Nephron progenitor cell (in vitro differentiated cells): ENCODE results near the gene IPO9.
A peak's percentile ranks its signal among the peaks of the same experiment; 100 is the strongest.

Experiments
- DNase-seq: peaks from one replicate; pipeline ENCODE4 v3.0.0; 2021
- H3K27ac Mint-ChIP-seq: 2 replicates; pipeline ENCODE4 v1.8.0; 2021; ENCODE audit warnings: mild to moderate bottlenecking, moderate library complexity, mixed read lengths
- H3K27me3 Mint-ChIP-seq: 2 replicates; pipeline ENCODE4 v1.8.0; 2021; ENCODE audit warnings: mild to moderate bottlenecking, low read depth, mixed read lengths; ENCODE audit not compliant: poor library complexity
- H3K36me3 Mint-ChIP-seq: 2 replicates; pipeline ENCODE4 v1.8.0; 2021; ENCODE audit warnings: low read depth, mixed read lengths
- H3K4me1 Mint-ChIP-seq: 2 replicates; pipeline ENCODE4 v1.8.0; 2021; ENCODE audit warnings: mixed read lengths
- H3K4me3 Mint-ChIP-seq: 2 replicates; pipeline ENCODE4 v1.8.0; 2021; ENCODE audit warnings: mild to moderate bottlenecking, moderate library complexity, mixed read lengths
- H3K9me3 Mint-ChIP-seq: 2 replicates; pipeline ENCODE4 v1.8.0; 2021; ENCODE audit warnings: mild to moderate bottlenecking, moderate library complexity, mixed read lengths
- CTCF ChIP-seq: fragments of 200-600 bp; sonication (generic); IDR thresholded peaks from 2 replicates; pipeline ENCODE4 v1.5.0; 2021; ENCODE audit warnings: antibody characterized with exemption

Gene IPO9

GRCh38 chr1:201795066-201795465, 33.9 kb upstream of the IPO9 start:
- Mint-ChIP-seq H3K27me3 (no peaks in the 10 kb centered on the region), H3K4me3 (no peak overlapping the region), H3K27ac (no peak overlapping the region), H3K4me1 (peaks cover 23% of the 10 kb centered on the region), H3K36me3 (peaks cover 66% of the 10 kb centered on the region), H3K9me3 (peaks cover 17% of the 10 kb centered on the region)
- DNase-seq: no peak
- TF ChIP-seq CTCF: peak; percentile 24

GRCh38 chr1:201800246-201800645, 28.7 kb upstream of the IPO9 start:
- Mint-ChIP-seq H3K27me3 (peaks cover 3% of the 10 kb centered on the region), H3K9me3 (peaks cover 16% of the 10 kb centered on the region), H3K27ac (no peak overlapping the region), H3K4me3 (no peak overlapping the region), H3K36me3 (peaks cover 71% of the 10 kb centered on the region), H3K4me1 (no peaks in the 10 kb centered on the region)
- DNase-seq: no peak
- no peak for TF ChIP-seq CTCF

- Mint-ChIP-seq H3K4me1 (no peaks in the 10 kb centered on the region), H3K27ac (no peak overlapping the region), H3K27me3 (peaks cover 3% of the 10 kb centered on the region), H3K4me3 (no peak overlapping the region), H3K36me3 (peaks cover 78% of the 10 kb centered on the region), H3K9me3 (no peaks in the 10 kb centered on the region)
- no peak for TF ChIP-seq CTCF
- DNase-seq: no peak
Observed at GRCh38 chr1:201806801-201807200, 22.2 kb upstream of the IPO9 start.

- DNase-seq: no peak
- no peaks in the 10 kb centered on the region for H3K4me1 Mint-ChIP-seq
- H3K4me3 Mint-ChIP-seq: no peak overlapping the region
- peaks cover 3% of the 10 kb centered on the region for H3K27me3 Mint-ChIP-seq
- no peak for TF ChIP-seq CTCF
- no peak overlapping the region for H3K27ac Mint-ChIP-seq
- H3K9me3 Mint-ChIP-seq: no peaks in the 10 kb centered on the region
- peaks cover 80% of the 10 kb centered on the region for H3K36me3 Mint-ChIP-seq
Observed at GRCh38 chr1:201807958-201808632, 20.9 kb upstream of the IPO9 start.

GRCh38 chr1:201808633-201808990, 20.3 kb upstream of the IPO9 start:
- Mint-ChIP-seq H3K9me3 (no peaks in the 10 kb centered on the region), H3K4me3 (no peak overlapping the region), H3K27ac (no peak overlapping the region), H3K4me1 (no peaks in the 10 kb centered on the region), H3K36me3 (peaks cover 80% of the 10 kb centered on the region), H3K27me3 (peaks cover 2% of the 10 kb centered on the region)
- no peak for DNase-seq
- TF ChIP-seq CTCF: no peak

GRCh38 chr1:201809876-201810275, 19.1 kb upstream of the IPO9 start:
- Mint-ChIP-seq H3K4me3 (no peak overlapping the region), H3K27ac (no peak overlapping the region), H3K27me3 (peaks cover 2% of the 10 kb centered on the region), H3K9me3 (no peaks in the 10 kb centered on the region), H3K36me3 (peaks cover 78% of the 10 kb centered on the region), H3K4me1 (no peaks in the 10 kb centered on the region)
- no peak for TF ChIP-seq CTCF
- DNase-seq: no peak
